Naive thymus-derived CD4-positive, alpha-beta T cell (primary cell): ENCODE measurements around the gene TAPBP. TPM values are rescaled to one million over a fixed set of nuclear protein-coding genes. Genes with fewer than 3 reads are reported as not detected.

ENCODE experiments used
- ATAC-seq: fragments of 150-1000 bp; cut with Tn5 transposase; 2 replicates; pipeline ENCODE4 v1.10.0; 2021; ENCODE audit warnings: mild to moderate bottlenecking, moderate library complexity
- CTCF ChIA-PET: fragments of 350-600 bp; sonication (Branson Sonifier 250); formaldehyde crosslinking; loops from one replicate; lab custom pipeline; 2021; ENCODE audit warnings: antibody characterized with exemption; lab: Charles Lee
- POLR2A ChIA-PET: fragments of 350-600 bp; sonication (Branson Sonifier 250); formaldehyde crosslinking; loops from one replicate; lab custom pipeline; 2021; ENCODE audit warnings: antibody characterized with exemption, inconsistent platforms; lab: Charles Lee
- DNase-seq, 9 donors: peaks; one replicate each; pipeline versions ENCODE4 v3.0.0 to v3.0.0-alpha.2; 2020 to 2022; ENCODE audit warnings: mixed read lengths in 1 of 9
- H3K27ac ChIP-seq: one replicate; pipeline ENCODE4 v1.7.0; 2013; ENCODE audit warnings: mild to moderate bottlenecking, low read depth, low read length, moderate library complexity
- H3K27me3 ChIP-seq, 2 donors: one replicate each; pipeline ENCODE4 v1.7.0; 2013; ENCODE audit warnings: low read length in 2 of 2, mild to moderate bottlenecking in 2 of 2, moderate library complexity in 2 of 2; ENCODE audit not compliant: control insufficient read depth in 2 of 2, insufficient read depth in 2 of 2
- H3K36me3 ChIP-seq, 3 experiments: 1 replicate in 2 of 3; 2 replicates in 1 of 3; pipeline ENCODE4 v1.7.0; 2013; ENCODE audit warnings: low read length in 3 of 3, mild to moderate bottlenecking in 3 of 3, moderate library complexity in 1 of 3; ENCODE audit not compliant: insufficient read depth in 3 of 3, control insufficient read depth in 2 of 3
- H3K4me1 ChIP-seq, 2 donors: one replicate each; pipeline ENCODE4 v1.7.0; 2013; ENCODE audit warnings: low read length in 2 of 2, mild to moderate bottlenecking in 2 of 2, moderate library complexity in 1 of 2; ENCODE audit not compliant: control insufficient read depth in 2 of 2, insufficient read depth in 2 of 2
- H3K4me3 ChIP-seq: 2 replicates; pipeline ENCODE4 v1.7.0; 2013; ENCODE audit warnings: mild to moderate bottlenecking, low read length
- H3K9me3 ChIP-seq, 3 experiments: 1 replicate in 2 of 3; 2 replicates in 1 of 3; pipeline ENCODE4 v1.7.0; 2013; ENCODE audit warnings: low read length in 3 of 3; ENCODE audit not compliant: control insufficient read depth in 2 of 3
- H3K27ac Mint-ChIP-seq, 9 donors: one replicate each; pipeline ENCODE4 v1.8.0; 2020 to 2022; ENCODE audit warnings: mixed read lengths in 9 of 9, mild to moderate bottlenecking in 8 of 9, moderate library complexity in 5 of 9, inconsistent platforms in 2 of 9
- H3K27me3 Mint-ChIP-seq, 5 donors: one replicate each; pipeline ENCODE4 v1.8.0; 2021 to 2022; ENCODE audit warnings: mixed read lengths in 5 of 5, mild to moderate bottlenecking in 1 of 5
- H3K36me3 Mint-ChIP-seq, 5 donors: one replicate each; pipeline ENCODE4 v1.8.0; 2020 to 2022; ENCODE audit warnings: mixed read lengths in 5 of 5, mild to moderate bottlenecking in 3 of 5, inconsistent platforms in 1 of 5
- H3K4me1 Mint-ChIP-seq, 7 donors: one replicate each; pipeline ENCODE4 v1.8.0; 2020 to 2022; ENCODE audit warnings: mixed read lengths in 7 of 7, mild to moderate bottlenecking in 3 of 7, inconsistent platforms in 1 of 7
- H3K4me3 Mint-ChIP-seq, 10 donors: one replicate each; pipeline ENCODE4 v1.8.0; 2020 to 2022; ENCODE audit warnings: mild to moderate bottlenecking in 10 of 10, mixed read lengths in 10 of 10, moderate library complexity in 6 of 10, inconsistent platforms in 2 of 10
- H3K9me3 Mint-ChIP-seq, 11 donors: one replicate each; pipeline ENCODE4 v1.8.0; 2020 to 2022; ENCODE audit warnings: mixed read lengths in 11 of 11, mild to moderate bottlenecking in 4 of 11, inconsistent platforms in 1 of 11, moderate library complexity in 1 of 11
- intact Hi-C, 2 donors: fragments of 100-400 bp; cut with micrococcal nuclease; formaldehyde crosslinking; loops; one replicate each; pipeline ENCODE4 v1.15.1; 2023
- polyA plus RNA-seq, 2 donors: library from polyadenylated mRNA; unstranded; fragments of 300-500 nt; fragmentation: Illumina TruSeq; gene quantifications; one replicate each; pipeline ENCODE4 v1.2.3, GENCODE V29; 2021
- total RNA-seq, 6 experiments: library from RNA in 5 of 6; stranded (reverse) in 5 of 6; gene quantifications; 1 replicate in 5 of 6; 2 replicates in 1 of 6; pipeline ENCODE4 v1.2.3 and lab custom pipeline; 2021 to 2026

The TAPBP gene
- total and polyA plus RNA-seq, 7 experiments from 2014 or later: 196 to 386 (median 287) TPM

GRCh38 chr6:33318426-33319073 is 4.7 kb upstream of the TAPBP start:
- Mint-ChIP-seq H3K27ac (peak overlapping the region; percentile 97 to 99 (median 98)), H3K27me3 (peaks cover 0 to 4% (median 0%) of the 10 kb centered on the region in 5 donors), H3K9me3 (peaks cover 0 to 3% (median 0%) of the 10 kb centered on the region in 11 donors), H3K4me1 (peaks cover 56 to 92% (median 82%) of the 10 kb centered on the region in 7 donors), H3K36me3 (peaks cover 8 to 44% (median 18%) of the 10 kb centered on the region in 5 donors), H3K4me3 (peak overlapping the region; percentile 81 to 100 (median 100))
- no peak for DNase-seq
- POLR2A ChIA-PET: interaction anchor here (0.6 to 4.4 kb wide), 20 partner anchors 8 to 1480 kb away, joined by 3 to 37 read pairs (median 6); partner anchors contain the start of genes B3GALT4, CUTA, PFDN6 and RGL2
- CTCF ChIA-PET: interaction anchor here (0.6 to 1.8 kb wide), 7 partner anchors 20 to 114 kb away, joined by 3 to 8 read pairs (median 4); partner anchors contain the start of genes B3GALT4 and RGL2
- Histone ChIP-seq H3K4me1 (peaks cover 60 to 62% of the 10 kb centered on the region in 2 donors), H3K9me3 (no peaks in the 10 kb centered on the region), H3K4me3 (peak overlapping the region; percentile 97), H3K27me3 (no peaks in the 10 kb centered on the region), H3K27ac (peak overlapping the region; percentile 99), H3K36me3 (peaks cover 13 to 39% (median 22%) of the 10 kb centered on the region in 3 experiments)
- intact Hi-C loops: loop anchor here (5.0 to 10.0 kb wide), 2 partner anchors 214 to 916 kb away; partner anchors contain the start of gene HMGA1 (in 1 of the 2)
- no peak for ATAC-seq

- no peaks in the 10 kb centered on the region for H3K27me3 ChIP-seq
- H3K4me3 ChIP-seq: peak within 1 kb of the TSS; percentile 97
- H3K4me1 ChIP-seq: peaks cover 59 to 62% of the 10 kb centered on the region in 2 donors
- intact Hi-C loops: loop anchor here (1.0 to 10.0 kb wide), 7 partner anchors 29 to 917 kb away; partner anchors contain the start of genes B3GALT4 (in 1 of the 2), HMGA1 (in 1 of the 2), KIFC1 (in 1 of the 2) and PFDN6 (in 1 of the 2)
- peak; percentile 87 to 97 (median 96) for DNase-seq
- ChIA-PET POLR2A (interaction anchor here (0.6 to 4.4 kb wide), 26 partner anchors 9 to 1480 kb away, joined by 3 to 37 read pairs (median 4); partner anchors contain the start of genes B3GALT4, CUTA, HSD17B8 and PFDN6), CTCF (interaction anchor here (0.6 to 1.8 kb wide), 9 partner anchors 17 to 224 kb away, joined by 3 to 9 read pairs (median 4); partner anchors contain the start of genes B3GALT4 and RGL2)
- ATAC-seq: peak; percentile 73
- H3K9me3 Mint-ChIP-seq: peaks cover 0 to 3% (median 0%) of the 10 kb centered on the region in 11 donors
- H3K27me3 Mint-ChIP-seq: peaks cover 0 to 2% (median 0%) of the 10 kb centered on the region in 5 donors
- peaks cover 53 to 85% (median 75%) of the 10 kb centered on the region in 7 donors for H3K4me1 Mint-ChIP-seq
- H3K36me3 ChIP-seq: peaks cover 13 to 45% (median 22%) of the 10 kb centered on the region in 3 experiments
- H3K27ac Mint-ChIP-seq: peak within 1 kb of the TSS; percentile 97 to 99 (median 98)
- peaks cover 8 to 50% (median 18%) of the 10 kb centered on the region in 5 donors for H3K36me3 Mint-ChIP-seq
- H3K4me3 Mint-ChIP-seq: peak within 1 kb of the TSS; percentile 81 to 100 (median 100)
- H3K9me3 ChIP-seq: no peaks in the 10 kb centered on the region
- H3K27ac ChIP-seq: peak within 1 kb of the TSS; percentile 99
Observed at GRCh38 chr6:33317669-33318425, 4.0 kb upstream of the TAPBP start, which contains the start of gene ZBTB22. Gene ZBTB22, minus strand, starts transcription at chr6:33317744. Its CDS starts 828 bp downstream, at chr6:33316916.

GRCh38 chr6:33317419-33317668 is 3.5 kb upstream of the TAPBP start:
- Histone ChIP-seq H3K36me3 (peaks cover 13 to 41% (median 22%) of the 10 kb centered on the region in 3 experiments), H3K4me1 (peaks cover 62 to 64% of the 10 kb centered on the region in 2 donors), H3K27me3 (no peaks in the 10 kb centered on the region), H3K9me3 (no peaks in the 10 kb centered on the region), H3K4me3 (peak overlapping the region; percentile 97), H3K27ac (peak overlapping the region; percentile 99)
- ChIA-PET CTCF (interaction anchor here (0.8 to 1.8 kb wide), 6 partner anchors 17 to 137 kb away, joined by 3 to 6 read pairs (median 4); partner anchors contain the start of genes B3GALT4, RGL2 and ZBTB9), POLR2A (interaction anchor here (0.7 to 4.4 kb wide), 21 partner anchors 9 to 424 kb away, joined by 3 to 37 read pairs (median 5); partner anchors contain the start of genes B3GALT4, CUTA, HSD17B8 and PFDN6)
- H3K4me3 Mint-ChIP-seq: peak overlapping the region; percentile 77 to 100 (median 100)
- peak overlapping the region; percentile 80 to 99 (median 97) for H3K27ac Mint-ChIP-seq
- H3K27me3 Mint-ChIP-seq: no peaks in the 10 kb centered on the region
- peaks cover 56 to 87% (median 77%) of the 10 kb centered on the region in 7 donors for H3K4me1 Mint-ChIP-seq
- H3K36me3 Mint-ChIP-seq: peaks cover 8 to 53% (median 18%) of the 10 kb centered on the region in 5 donors
- H3K9me3 Mint-ChIP-seq: peaks cover 0 to 3% (median 0%) of the 10 kb centered on the region in 11 donors
- DNase-seq: no peak
- intact Hi-C loops: loop anchor here (1.0 to 10.0 kb wide), 7 partner anchors 28 to 917 kb away; partner anchors contain the start of genes B3GALT4 (in 1 of the 2), HMGA1 (in 1 of the 2), KIFC1 (in 1 of the 2) and PFDN6 (in 1 of the 2)
- ATAC-seq: peak; percentile 1

GRCh38 chr6:33316603-33317418 is 2.9 kb upstream of the TAPBP start:
- Histone ChIP-seq H3K9me3 (no peaks in the 10 kb centered on the region), H3K36me3 (peaks cover 15 to 40% (median 22%) of the 10 kb centered on the region in 3 experiments), H3K4me3 (peak overlapping the region; percentile 32), H3K27me3 (no peaks in the 10 kb centered on the region), H3K27ac (peak overlapping the region; percentile 99), H3K4me1 (peaks cover 64 to 68% of the 10 kb centered on the region in 2 donors)
- H3K27me3 Mint-ChIP-seq: no peaks in the 10 kb centered on the region
- peak overlapping the region; percentile 77 to 100 (median 100) for H3K4me3 Mint-ChIP-seq
- ChIA-PET POLR2A (interaction anchor here (0.7 to 4.4 kb wide), 15 partner anchors 10 to 423 kb away, joined by 3 to 37 read pairs (median 7); partner anchors contain the start of genes B3GALT4, CUTA, HSD17B8 and PFDN6), CTCF (interaction anchor here (0.6 to 1.8 kb wide), 4 partner anchors 16 to 138 kb away, joined by 3 to 6 read pairs (median 3); partner anchors contain the start of genes B3GALT4 and ZBTB9)
- peak in 1 of 9 donors; percentile 25 for DNase-seq
- H3K4me1 Mint-ChIP-seq: peaks cover 58 to 87% (median 76%) of the 10 kb centered on the region in 7 donors
- intact Hi-C loops: loop anchor here (1.0 to 10.0 kb wide), 7 partner anchors 28 to 918 kb away; partner anchors contain the start of genes B3GALT4 (in 1 of the 2), HMGA1 (in 1 of the 2), KIFC1 (in 1 of the 2) and PFDN6 (in 1 of the 2)
- peaks cover 0 to 2% (median 0%) of the 10 kb centered on the region in 11 donors for H3K9me3 Mint-ChIP-seq
- peaks cover 4 to 54% (median 18%) of the 10 kb centered on the region in 5 donors for H3K36me3 Mint-ChIP-seq
- H3K27ac Mint-ChIP-seq: peak overlapping the region; percentile 93 to 99 (median 98)
- ATAC-seq: no peak
